Activated CD8-positive, alpha-beta memory T cell treated with anti-CD3 and anti-CD28 coated beads, Interleukin-2, amount 50 U/mL, for 24 hours (primary cell): ENCODE measurements around the gene NDUFV2.
"Not testable (repeated sequence)": the region's sequence is repeated elsewhere in the genome, so short reads cannot be mapped to it uniquely, and the experiment has no call there.

ENCODE experiments used
- DNase-seq: peaks from one replicate; pipeline ENCODE4 v3.0.0-alpha.2; 2020; ENCODE audit errors: extremely low read depth

NDUFV2 gene

DNA sequence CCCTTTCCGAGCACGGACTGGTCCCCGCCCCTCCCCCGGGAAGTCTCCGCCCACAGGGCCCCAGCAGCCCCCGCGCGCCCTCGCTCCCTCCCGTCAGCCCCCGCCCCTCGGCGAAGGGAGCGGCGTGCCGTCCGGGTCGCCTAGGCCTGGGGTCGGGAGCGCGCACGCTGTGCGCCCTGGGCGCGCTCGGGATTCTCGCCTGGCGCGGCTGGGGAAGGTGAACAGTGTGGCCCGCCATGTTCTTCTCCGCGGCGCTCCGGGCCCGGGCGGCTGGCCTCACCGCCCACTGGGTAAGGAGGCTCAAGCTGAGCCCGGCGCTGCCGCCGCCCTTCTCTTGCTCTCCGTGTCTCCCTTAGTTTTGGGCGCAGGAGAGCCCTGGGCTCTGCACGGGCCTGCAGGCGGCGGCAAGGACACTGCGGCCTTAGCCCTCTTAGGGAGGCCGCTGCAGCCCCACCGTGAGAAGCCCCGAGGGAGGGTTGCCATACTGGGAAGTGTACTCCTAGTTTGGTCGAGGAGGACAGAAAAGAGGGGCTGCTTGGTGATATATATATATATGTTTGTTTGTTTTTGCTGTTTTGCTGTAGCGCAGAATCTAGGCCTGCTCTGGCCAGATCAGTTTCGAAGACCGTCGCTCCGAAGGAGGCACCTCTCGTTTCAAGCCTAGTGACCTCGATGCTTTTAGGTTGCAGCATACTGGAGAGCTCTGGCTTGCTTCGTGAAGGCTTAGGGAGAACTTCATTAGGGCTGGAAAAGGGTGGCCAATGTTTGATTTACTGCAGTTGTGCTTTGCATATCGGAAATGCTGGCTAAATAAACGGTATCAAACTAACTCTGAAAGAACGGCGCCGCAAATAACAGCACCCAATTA lies at the start of gene NDUFV2:
Gene NDUFV2 (plus strand): TSS at position 192 of the 868 bp plus-strand sequence. CDS start 45 bp downstream, at position 237.
- peak; percentile 91 for DNase-seq

DNA sequence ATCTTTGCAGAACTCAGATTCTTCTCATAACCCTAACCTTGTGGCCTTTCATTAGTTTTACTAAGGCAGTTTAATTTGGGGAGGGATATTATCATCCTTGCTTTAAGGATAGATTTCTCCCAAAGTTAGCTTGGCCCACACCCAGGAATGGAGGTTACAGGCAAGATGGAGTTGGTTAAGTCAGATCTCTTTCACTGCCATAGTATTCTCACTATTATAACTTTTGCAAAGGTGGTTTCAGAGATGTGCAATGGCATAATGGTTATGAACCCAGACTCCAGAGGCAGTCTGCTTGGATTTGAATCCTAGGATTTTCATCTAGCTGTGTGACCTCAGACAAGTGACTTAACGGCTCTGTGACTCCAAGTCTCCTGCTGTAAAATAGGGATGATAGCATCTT lies 48.7 kb upstream of the NDUFV2 start:
- no peak for DNase-seq

DNA sequence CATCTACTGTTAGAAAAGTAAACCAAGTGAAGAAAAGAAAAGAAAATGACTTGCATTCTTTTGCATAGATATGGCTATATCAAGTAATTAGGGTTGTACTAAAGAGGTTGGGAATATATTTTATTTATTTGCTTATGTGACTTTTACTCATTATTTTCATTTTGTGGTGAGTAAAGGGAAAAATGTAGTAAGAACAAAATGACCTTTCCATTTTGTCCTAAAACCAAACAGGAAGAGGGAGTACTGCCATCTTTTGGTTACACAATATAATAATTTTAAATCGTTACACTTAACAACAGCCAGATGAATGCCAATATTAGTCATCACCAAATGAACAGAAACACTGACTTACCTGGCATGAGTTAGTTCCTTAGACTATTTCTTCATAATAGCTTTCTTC lies 47.3 kb upstream of the NDUFV2 start:
- no peak for DNase-seq

DNA sequence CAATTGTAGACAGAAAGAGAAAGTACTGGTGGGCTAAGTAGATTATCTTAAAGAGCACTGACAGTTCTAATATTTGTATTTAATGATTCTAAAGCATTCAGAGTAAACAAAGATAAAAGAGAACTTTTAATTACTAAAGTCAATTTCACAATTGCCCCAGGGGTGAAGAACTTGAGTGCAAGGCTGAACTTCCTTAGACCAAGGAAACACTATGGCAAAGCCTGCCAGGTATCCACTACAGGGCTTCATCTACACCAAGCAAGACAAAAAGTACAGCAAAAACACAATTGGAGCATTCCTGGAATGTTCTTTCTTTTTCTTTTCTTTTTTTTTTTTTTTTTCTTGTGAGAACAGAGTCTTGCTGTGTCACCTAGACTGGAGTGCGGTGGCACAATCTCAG lies 46.9 kb upstream of the NDUFV2 start:
- DNase-seq = no peak

DNA sequence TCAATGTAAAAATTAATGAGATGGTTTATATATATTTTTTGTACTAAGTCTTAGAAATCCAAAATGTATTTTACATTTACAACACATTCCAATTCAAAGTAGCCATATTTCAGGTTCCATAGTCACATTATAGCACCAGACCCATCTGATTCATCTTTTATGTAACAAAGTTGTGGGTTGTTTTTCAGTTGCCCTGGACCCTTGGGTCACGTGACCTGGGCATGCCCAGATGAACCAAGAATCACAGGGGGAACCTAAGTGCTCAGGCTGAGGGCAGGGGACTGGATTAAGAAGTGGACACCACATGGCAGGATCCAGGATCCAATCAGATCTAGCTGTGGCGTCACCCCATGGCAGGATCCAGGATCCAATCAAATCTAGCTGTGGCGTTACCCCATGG lies 44.9 kb upstream of the NDUFV2 start:
- no peak for DNase-seq

DNA sequence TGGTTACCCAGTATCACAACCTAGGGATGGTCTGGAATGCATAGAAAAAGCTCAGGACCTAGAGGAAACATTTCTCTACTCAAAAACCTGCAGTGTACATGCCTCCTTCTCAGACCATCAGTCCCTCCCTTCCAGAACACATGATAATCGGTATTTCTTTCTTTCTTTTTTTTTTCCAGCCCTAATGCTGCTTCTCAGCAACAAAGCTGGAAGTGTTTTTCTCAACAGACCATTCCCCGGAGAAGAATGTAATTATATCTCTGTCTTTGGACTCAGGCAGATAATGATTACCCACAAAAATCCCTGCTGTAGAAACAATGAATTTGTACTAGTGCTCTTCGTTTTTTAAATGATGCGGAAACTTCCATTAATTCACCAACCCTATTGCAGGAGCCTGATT lies 44.1 kb upstream of the NDUFV2 start:
- no peak for DNase-seq

DNA sequence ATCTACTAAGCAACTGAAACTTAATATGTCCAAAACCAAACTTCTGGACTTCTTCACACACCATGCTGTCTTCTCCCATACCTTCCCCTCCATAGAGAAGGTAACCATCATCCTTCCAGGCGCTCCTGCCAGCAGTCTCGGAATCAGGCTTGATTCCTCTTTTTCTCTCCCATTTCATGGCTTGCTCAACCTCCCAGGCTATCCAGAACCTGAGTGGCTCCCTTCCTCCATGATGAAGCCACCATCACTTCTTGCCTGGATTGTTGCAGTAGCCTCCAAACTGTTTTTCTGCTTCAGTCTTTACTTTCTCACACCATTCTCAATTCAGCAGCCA lies 40.1 kb upstream of the NDUFV2 start:
- no peak for DNase-seq

DNA sequence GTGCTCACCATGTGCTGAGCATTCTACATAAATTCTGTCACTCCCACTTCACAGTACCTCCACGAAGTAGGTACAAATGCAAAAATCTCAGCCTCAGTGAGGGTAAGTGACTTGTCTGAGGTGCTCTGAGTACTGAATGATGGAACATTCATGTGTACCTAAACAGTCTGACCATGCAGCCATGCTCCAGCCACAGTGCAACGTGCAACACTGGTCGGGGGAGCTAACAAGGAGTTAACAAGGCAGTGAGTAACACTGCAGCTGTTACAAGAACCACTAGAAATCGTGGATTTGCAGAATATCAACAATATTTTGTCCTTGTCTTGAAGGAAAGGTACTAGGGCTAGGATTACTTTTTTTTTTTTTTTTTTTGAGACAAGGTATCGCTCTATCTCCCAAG lies 36.6 kb upstream of the NDUFV2 start:
- no peak for DNase-seq

DNA sequence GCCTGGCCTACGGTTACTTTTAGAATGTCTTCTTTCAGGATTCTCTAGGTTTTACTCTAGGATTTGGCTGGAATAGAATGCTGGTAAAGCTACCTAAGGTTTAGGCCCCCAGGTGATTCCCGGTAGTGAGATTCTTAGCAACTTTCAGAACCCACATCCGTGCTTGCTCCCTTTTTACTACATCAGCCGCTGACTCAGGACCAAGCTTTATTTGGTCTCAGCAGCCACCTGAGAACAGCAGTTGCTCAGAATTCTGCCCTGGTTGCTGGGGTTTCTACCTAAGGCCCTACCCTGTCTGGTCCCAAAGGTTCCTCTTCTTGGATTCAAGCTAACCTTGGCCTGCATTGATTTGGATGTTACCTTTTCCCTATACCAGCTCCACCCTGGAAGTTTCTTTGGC lies 36.1 kb upstream of the NDUFV2 start:
- DNase-seq = no peak

DNA sequence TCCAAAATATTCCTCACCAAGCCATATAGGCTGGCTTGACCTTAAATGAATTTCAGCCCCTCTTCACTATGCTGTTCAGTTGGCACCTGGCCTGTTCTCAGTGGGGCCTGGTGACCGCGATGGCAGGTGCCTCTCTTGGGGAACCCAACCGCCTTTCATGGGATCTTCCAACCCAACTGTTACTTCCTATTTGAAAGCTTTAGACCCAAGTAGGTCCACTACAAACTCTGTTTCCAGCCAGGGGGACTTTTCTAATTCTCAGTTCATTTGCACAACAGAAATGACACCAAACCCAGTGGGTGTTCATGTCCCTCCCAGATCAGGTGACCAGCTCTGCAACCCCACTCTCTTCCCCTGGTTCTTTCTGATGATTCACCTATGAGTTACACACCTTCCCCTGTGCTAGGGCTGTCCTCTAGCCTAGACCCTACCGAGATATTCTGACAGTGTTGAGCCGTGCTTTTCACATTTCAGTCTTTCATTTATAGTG lies 35.6 kb upstream of the NDUFV2 start:
- no peak for DNase-seq

DNA sequence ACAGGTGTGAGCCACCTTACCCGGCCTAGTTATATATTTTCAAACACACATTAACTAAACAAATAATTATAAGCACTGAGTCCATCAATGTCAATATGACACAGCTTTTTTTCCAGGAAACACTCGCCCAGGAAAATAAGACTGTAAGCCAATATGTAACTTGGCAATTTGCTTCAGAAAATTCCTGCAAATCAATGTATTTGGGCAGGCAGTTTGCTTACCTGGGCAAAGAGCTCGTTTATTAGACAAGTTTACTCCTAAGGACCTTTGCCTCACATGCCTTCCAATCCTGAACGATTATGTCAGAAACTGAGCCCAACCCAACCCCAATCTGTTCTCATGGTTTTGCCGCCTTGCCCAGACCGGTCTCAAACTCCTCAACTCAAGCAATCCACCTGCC lies 34.7 kb upstream of the NDUFV2 start:
- DNase-seq = no peak

DNA sequence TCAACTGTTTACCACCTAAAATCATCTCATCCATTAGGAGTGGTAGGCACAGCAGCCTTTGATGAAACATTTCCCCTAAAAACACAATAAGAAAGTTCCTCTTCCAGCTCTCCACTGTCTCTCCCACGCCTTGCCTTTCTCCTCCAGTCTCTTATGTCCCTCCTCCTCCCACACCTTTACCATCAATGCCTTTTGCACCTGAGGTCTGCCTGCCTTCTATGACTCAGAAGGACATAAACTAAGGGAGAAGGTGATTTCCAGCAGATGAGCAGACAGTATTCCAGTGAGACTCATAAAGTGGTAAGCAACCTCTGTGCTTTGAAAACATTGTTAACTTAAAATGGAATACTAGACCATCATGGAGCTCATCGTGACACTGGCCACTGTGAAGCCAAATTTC lies 34.2 kb upstream of the NDUFV2 start:
- DNase-seq = no peak

DNA sequence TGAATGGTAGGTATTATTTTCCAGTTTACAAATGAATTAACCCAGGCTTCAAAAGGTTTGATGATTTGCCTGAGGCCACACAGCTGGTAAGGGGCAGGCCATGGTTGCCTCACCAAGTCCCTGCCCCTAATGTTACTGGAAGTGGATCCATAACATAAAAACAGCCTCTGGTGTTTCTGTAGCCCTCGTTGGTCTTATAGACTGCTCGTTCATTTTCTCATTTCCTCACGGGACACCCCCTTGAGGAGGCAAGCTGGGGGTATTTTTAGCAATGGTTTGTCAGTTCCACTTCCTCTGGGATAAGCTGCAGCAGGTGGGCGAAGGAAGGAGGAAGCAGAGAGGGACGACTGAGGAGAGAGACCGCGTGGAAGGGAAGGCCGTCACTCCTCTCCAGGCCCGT lies 32.9 kb upstream of the NDUFV2 start:
- DNase-seq = no peak

DNA sequence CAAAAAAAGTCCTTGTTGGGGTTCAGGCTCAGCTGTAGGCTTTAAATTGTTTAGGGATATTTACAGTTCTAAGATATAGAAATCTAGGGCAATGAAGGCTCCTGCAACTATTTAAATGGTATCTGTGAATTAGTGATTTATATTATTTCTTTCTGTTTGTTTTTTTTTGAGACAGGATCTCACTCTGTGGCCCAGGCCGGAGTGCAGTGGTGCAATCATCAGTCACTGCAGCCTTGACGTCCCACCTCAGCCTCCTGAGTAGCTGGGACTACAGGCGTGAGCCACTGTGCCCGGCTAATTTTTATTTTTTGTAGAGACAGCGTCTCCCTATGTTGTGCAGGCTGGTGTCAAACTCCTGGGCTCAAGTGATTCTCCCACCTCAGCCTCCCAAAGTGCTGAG lies 32.3 kb upstream of the NDUFV2 start:
- DNase-seq = no peak

DNA sequence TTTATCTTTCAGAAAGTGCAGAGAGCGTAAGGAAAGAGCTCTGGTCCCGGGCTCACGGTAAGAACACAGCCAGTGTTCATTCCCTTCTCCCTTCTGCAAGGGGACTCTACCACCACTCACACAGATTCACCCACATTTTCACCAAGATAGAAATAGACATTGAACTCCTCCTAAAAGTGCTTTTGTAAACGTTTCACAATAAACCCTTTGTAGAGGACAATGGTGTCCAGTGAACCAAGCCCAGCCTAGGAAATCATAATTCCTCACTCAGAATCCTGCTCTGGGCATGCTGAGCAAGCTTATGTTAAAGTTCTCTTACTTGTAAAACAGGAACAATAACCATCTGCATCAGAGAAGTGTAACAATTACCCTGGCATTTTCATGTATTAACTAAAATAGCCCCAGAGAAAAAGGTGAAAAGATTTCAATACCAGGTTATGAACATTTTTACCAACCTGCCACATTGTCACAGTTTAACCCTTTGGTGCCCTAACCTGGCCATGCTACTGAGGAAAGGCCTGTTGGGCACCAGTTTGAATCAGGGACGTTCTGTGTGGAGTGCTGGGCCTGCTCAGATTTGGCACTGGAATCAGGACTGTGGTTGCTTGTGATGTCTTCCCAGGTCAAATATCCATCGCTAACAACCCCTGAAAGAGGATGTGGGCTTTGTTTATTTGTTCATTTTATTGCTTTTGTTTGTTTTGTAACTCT lies 22.5 kb upstream of the NDUFV2 start:
- no peak for DNase-seq

DNA sequence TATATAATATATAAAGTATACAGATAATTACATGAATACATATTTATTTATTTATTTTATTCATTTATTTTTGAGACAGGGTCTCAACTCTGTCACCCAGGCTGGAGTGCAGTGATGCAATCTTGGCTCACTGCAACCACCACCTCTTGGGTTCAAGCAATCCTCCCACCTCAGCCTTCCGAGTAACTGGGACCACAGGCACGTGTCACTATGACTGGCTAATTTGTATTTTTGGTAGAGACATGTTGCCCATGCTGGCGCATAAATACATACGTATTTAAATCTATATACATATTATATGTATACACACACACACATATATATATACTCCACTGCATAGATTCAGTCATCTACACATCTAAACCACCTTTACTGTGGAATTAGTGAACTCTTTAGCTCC lies 20.6 kb upstream of the NDUFV2 start:
- no peak for DNase-seq

DNA sequence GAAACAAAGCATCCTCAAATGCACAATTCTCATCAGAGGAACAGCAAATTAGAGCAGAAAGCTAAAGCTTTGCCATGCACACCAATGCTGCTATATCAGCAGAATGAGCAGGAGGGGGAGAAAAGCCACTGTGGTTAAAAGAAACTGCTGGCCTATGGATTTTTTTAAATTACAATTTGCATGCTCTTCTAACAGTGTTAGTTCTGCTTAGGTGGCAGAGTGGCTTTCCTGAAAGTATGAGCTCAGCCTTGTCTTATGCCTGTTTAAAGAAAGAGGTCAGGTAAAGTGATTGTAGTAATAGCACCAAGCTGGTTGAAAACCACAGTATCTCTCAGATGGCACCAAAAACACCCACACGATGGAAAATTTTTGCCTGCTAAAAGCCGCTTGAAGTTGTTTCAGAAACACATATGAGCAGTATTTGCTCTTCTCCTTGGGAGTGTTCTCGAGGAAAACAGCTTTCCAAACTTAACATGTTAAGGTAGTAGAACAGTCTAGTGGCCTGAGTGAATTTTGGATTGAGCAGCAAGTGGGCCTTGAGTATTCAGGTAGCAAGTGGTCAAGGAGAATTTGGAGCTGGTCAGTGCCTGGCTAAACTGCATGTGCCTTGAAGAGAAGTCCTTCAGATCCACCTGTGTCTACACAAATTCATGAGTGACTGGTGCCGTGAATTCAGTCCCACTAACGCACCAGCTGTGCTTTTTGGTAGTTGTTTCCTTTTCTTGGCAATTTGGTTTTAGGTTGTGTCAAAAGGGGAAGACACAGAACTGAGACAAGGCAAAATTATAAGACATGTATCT lies 19.6 kb upstream of the NDUFV2 start:
- DNase-seq = no peak

DNA sequence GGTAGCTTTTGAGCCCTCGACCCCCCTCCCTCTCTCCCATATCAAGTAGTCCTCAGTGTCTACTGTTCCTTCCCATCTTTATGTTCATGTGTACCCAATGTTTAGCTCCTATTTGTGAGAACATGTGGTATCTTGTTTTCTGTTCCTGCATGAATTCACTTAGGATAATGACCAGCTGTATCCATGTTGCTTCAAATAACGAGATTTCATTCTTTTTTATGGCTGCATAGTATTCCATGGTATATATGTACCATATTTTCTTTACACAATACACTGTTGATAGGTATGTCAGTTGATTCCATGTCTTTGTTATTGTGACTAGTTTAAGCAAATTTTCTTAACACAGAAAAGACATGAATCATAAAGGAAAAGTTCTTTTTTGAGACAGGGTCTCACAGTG lies 16.5 kb upstream of the NDUFV2 start:
- DNase-seq = no peak

DNA sequence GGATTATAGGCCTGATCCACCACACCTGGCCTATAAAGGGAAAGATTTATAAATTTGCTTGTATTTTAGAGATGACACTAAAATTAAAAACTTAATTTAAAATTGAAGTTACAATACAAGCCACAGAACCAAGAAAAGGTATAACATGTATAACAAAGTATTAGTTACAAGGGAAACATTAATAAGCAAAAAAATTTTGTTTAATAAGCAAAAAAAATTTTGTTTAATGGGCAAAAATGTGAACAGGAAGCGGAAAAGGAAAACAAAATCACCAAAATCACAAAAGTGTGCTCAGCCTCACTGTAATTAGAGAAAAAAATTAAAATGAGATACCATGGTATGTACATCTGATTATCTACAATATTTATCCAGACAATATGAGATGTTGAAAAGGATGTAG lies 15.9 kb upstream of the NDUFV2 start:
- no peak for DNase-seq

DNA sequence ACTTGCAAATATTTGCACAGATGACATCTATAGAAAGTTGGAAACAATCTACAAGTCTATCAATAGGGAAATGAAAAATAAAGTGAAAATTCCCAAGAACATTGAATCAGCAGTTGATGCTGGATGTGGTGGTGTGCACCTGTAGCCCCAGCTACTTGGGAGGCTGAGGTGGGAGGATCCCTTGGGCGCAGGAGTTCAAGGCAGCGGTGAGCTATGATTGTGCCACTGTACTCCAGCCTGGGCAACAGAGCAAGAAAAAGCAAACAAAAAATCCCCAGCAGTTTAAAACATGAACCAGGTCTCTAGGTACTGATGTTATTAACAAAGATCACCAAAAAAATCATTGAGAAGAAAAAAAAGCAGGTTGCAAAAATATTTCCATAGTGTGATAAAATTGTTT lies 15.4 kb upstream of the NDUFV2 start:
- no peak for DNase-seq

DNA sequence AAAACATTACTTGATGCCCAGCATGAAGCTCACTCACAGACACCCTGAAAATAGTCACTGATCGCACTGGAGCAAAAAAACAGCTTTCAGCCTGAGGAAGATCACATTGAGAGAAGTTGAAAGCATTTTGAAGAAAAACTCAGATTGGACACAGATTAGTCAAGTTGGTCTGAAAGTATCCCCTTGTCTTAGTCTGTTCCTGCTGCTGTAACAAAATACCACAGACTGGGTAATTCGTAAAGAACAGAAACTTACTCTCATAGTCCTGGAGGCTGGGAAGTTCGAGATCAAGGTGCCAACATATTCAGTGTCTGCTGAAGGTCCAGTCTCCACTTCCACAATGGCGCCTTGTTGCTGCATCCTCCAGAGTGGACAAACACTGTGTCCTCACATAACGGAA lies 14.2 kb upstream of the NDUFV2 start:
- no peak for DNase-seq

DNA sequence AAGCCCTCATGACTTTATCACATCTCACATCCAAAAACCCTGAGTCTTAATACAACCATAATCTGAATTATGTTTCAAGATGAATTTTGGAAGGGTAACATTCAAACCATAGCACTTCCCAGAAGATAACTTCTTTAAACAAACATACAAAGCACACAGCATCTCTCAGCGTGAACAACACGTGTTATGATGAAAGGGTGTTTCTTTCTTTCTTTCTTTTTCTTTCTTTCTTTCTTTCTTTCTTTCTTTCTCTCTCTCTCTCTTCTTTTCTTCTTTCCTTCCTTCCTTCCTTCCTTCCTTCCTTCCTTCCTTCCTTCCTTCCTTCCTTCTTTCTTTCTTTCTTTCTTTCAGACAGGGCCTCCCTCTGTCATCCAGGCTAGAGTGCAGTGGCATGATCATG lies 13.8 kb upstream of the NDUFV2 start:
- not testable (repeated sequence) for DNase-seq

DNA sequence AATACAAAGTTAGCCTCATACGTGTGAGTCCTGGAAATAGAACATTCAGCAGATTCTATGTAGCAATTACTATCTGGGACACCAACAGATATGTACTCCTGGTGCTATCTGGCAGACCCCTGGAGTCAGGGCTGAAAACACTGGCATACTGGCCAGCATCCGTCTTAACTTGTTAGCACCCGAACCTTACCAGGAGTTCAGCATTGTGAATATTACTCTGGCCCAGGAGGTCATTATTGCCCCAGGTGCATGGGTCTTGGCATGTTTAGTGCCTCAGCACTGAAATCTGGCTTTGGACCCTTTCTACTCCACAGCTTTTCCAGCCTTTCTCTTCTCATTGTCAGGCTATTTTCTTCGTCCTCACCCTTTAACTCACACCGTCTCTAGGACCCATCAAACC lies 11.9 kb upstream of the NDUFV2 start:
- no peak for DNase-seq
